Neural crest cell (in vitro differentiated cells): ENCODE measurements around the gene TATDN2. TPM values are rescaled to one million over a fixed set of nuclear protein-coding genes. Genes with fewer than 3 reads are reported as not detected.

ENCODE experiments used
- DNase-seq: peaks from one replicate; pipeline ENCODE4 v3.0.0; 2021; ENCODE audit warnings: low read depth, mixed read lengths, low spot score
- H3K27ac Mint-ChIP-seq: one replicate; pipeline ENCODE4 v1.8.0; 2021; ENCODE audit warnings: mild to moderate bottlenecking, mixed read lengths; ENCODE audit not compliant: unreplicated experiment
- H3K27me3 Mint-ChIP-seq: 2 replicates; pipeline ENCODE4 v1.8.0; 2021; ENCODE audit warnings: low read depth, mild to moderate bottlenecking, mixed read lengths
- H3K36me3 Mint-ChIP-seq: 2 replicates; pipeline ENCODE4 v1.8.0; 2021; ENCODE audit warnings: low read depth, mild to moderate bottlenecking, mixed read lengths
- H3K4me1 Mint-ChIP-seq: 2 replicates; pipeline ENCODE4 v1.8.0; 2021; ENCODE audit warnings: mixed read lengths
- H3K4me3 Mint-ChIP-seq: one replicate; pipeline ENCODE4 v1.8.0; 2021; ENCODE audit warnings: mild to moderate bottlenecking, mixed read lengths
- H3K9me3 Mint-ChIP-seq: 2 replicates; pipeline ENCODE4 v1.8.0; 2021; ENCODE audit warnings: mixed read lengths
- total RNA-seq: library from RNA; stranded (reverse); gene quantifications from 2 replicates; pipeline ENCODE4 v1.2.1, GENCODE V29; 2021
- TF ChIP-seq, protein P1 (sequence below): fragments of 200-600 bp; sonication (generic); conservative IDR thresholded peaks from 2 replicates; pipeline ENCODE4 v1.5.0; 2021; ENCODE audit warnings: antibody characterized with exemption, mild to moderate bottlenecking

The TATDN2 gene
- total RNA-seq, 1 donor from 2014 or later, result 40.5 TPM

DNA sequence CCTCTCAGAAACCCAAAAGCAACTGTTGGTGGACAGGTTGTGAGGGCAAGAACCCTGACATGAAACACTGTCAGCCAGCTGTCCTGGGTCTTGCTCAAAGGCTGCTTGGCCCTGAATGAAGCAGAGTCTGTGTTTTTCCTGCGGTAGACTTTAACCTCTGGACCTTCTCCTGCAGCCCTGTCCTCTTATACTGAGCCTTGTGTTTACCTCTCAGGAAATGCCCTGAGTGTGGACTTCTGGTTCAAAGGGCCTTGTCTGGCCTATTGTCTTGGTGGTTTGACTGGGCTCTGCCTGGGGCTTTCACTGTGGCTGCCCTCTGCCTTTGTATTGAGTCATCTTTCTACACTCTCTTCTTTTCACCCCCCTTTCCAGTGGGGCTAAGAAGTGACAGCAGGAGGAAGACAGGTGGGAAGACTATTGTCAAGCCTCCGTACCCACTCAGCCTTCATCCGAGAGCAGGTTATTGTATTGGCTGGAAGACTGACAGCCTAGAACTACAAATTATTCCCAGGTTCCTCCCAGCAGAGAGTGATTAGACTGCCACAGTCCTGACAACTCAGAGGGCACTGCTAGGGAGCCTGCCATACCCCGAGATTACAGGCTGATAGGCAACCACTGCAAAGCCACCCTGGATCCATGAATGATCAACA is 69.2 kb downstream of the TATDN2 start:
- TF ChIP-seq, protein P1, sequence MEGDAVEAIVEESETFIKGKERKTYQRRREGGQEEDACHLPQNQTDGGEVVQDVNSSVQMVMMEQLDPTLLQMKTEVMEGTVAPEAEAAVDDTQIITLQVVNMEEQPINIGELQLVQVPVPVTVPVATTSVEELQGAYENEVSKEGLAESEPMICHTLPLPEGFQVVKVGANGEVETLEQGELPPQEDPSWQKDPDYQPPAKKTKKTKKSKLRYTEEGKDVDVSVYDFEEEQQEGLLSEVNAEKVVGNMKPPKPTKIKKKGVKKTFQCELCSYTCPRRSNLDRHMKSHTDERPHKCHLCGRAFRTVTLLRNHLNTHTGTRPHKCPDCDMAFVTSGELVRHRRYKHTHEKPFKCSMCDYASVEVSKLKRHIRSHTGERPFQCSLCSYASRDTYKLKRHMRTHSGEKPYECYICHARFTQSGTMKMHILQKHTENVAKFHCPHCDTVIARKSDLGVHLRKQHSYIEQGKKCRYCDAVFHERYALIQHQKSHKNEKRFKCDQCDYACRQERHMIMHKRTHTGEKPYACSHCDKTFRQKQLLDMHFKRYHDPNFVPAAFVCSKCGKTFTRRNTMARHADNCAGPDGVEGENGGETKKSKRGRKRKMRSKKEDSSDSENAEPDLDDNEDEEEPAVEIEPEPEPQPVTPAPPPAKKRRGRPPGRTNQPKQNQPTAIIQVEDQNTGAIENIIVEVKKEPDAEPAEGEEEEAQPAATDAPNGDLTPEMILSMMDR, result no peak
- Mint-ChIP-seq H3K9me3 (no peaks in the 10 kb centered on the region), H3K36me3 (peaks cover 2% of the 10 kb centered on the region), H3K27me3 (no peaks in the 10 kb centered on the region), H3K27ac (no peak overlapping the region), H3K4me3 (peak overlapping the region; percentile 76), H3K4me1 (peaks cover 25% of the 10 kb centered on the region)
- no peak for DNase-seq

DNA sequence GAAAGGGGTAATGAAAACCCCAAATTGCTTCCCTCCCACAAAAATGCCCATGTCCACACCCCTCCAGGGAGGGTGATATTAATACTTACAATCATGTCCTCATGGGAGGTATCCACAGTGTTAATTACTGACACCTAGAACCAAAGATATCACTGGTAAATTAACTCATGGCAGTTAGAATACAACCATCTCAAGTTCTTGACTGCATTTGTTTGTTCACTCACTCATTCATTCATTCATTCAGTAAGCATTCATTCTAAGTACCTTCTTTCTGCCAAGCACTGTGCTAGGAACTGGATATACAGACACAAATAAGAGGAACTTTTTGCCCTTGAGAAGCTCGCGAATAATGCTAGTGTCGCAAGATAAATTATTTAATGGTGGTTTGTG is 69.7 kb downstream of the TATDN2 start:
- Mint-ChIP-seq H3K4me3 (peak overlapping the region; percentile 76), H3K36me3 (peaks cover 2% of the 10 kb centered on the region)

DNA sequence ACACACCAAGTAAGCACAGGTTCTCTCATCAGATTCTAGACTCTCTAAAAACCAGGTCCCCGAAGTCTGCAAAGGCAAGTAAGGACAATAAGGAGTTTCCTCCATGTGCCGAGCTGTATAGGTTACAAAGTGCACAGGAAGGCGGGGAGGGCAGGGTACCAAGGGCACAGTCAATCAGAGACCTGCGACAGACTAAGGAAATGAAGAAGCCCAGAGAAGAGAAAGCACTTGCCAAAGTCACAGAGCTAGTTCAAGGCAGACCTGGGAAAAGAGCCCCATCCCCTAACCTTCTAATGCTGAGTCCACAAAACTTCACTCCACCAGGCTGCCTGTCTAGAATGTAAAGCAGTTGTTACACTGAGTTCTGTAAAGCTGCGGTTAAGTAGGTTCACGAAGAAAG is 71.0 kb downstream of the TATDN2 start:
- Mint-ChIP-seq H3K4me1 (peaks cover 25% of the 10 kb centered on the region), H3K27ac (no peak overlapping the region)
- no peak for DNase-seq

More for the DNA sequence above, 69.7 kb downstream of the TATDN2 start:
- no peaks in the 10 kb centered on the region for H3K9me3 Mint-ChIP-seq
- DNase-seq, result no peak
- H3K27me3 Mint-ChIP-seq, result no peaks in the 10 kb centered on the region
- TF ChIP-seq, protein P1, result no peak
- no peak overlapping the region for H3K27ac Mint-ChIP-seq
- H3K4me1 Mint-ChIP-seq, result peaks cover 25% of the 10 kb centered on the region

DNA sequence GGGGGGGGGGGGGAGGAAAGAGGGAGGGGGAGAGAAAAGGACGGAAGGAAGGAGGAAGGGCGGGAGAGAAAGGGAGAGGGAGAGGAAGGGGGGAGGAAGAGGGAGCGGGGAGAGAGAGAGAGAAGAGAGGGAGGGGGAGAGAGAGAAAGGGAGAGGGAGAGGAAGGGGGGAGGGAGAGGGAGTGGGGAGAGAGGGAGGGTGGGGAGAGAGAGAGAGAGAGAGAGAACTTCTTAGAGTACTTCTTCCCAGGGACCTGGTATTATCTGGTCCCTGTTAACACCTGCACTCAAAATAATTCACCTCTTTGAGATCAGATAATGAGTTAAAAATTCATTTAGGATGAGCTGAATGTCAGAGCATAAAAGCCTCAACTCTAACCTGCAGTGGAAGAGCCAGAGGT is 71.5 kb downstream of the TATDN2 start:
- peak overlapping the region; percentile 95 for H3K4me3 Mint-ChIP-seq
- no peak for DNase-seq
- H3K4me1 Mint-ChIP-seq, result peaks cover 25% of the 10 kb centered on the region
- no peaks in the 10 kb centered on the region for H3K9me3 Mint-ChIP-seq
- peaks cover 12% of the 10 kb centered on the region for H3K27me3 Mint-ChIP-seq
- no peak overlapping the region for H3K27ac Mint-ChIP-seq
- TF ChIP-seq, protein P1, result no peak
- no peaks in the 10 kb centered on the region for H3K36me3 Mint-ChIP-seq

More for the DNA sequence above, 71.0 kb downstream of the TATDN2 start:
- Mint-ChIP-seq H3K4me3 (peak overlapping the region; percentile 87), H3K36me3 (peaks cover 2% of the 10 kb centered on the region), H3K9me3 (no peaks in the 10 kb centered on the region), H3K27me3 (peaks cover 6% of the 10 kb centered on the region)
- TF ChIP-seq, protein P1, result no peak

DNA sequence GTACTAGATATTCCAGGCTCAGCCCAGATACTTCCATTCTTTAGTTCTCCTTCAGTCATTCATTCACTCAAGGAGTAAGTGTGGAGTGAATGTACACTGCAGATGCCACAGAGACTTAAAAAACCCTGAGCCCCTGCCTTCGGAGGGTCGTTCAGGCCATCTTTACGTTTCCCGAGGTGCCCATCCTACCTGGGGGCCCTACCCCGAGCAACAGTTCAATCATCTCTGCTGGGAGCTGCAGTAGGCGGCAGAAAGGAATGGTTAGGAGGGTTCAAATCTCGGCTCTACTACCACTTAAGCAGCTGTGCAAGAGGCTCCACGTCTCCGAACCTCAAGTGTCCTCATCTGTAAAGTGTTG is 72.0 kb downstream of the TATDN2 start:
- peak overlapping the region; percentile 87 for H3K27ac Mint-ChIP-seq
- no peaks in the 10 kb centered on the region for H3K36me3 Mint-ChIP-seq
- TF ChIP-seq, protein P1, result no peak
- H3K4me1 Mint-ChIP-seq, result peaks cover 25% of the 10 kb centered on the region
- no peak for DNase-seq
- H3K9me3 Mint-ChIP-seq, result no peaks in the 10 kb centered on the region
- H3K27me3 Mint-ChIP-seq, result peaks cover 17% of the 10 kb centered on the region
- peak overlapping the region; percentile 95 for H3K4me3 Mint-ChIP-seq
